ENCODE measurements around the gene CDH26. TPM values are rescaled to one million over a fixed set of nuclear protein-coding genes. Genes with fewer than 3 reads are reported as not detected.

The CDH26 gene
- total RNA-seq, 4 donors from 2014 or later, result 0.27 to 0.41 (median 0.29) TPM; not detected in 1

- Histone ChIP-seq H3K27ac (peak overlapping the region; percentile 60 to 93 (median 78)), H3K27me3 (no peaks in the 10 kb centered on the region), H3K4me3 (no peak overlapping the region), H3K36me3 (no peaks in the 10 kb centered on the region), H3K9me3 (no peaks in the 10 kb centered on the region), H3K4me1 (peaks cover 58 to 62% of the 10 kb centered on the region in 2 donors)
- ATAC-seq (peak; percentile 63 to 78), DNase-seq (peak; percentile 77 to 86)
- in situ Hi-C loops (cut with MboI; ENCODE audit: low sequenced_read_pairs in 4 of 4), result loop anchor here in 2 of 4 donors (10.0 to 25.0 kb wide), 3 partner anchors 54 to 1052 kb away; no protein-coding TSS in a partner anchor
- intact Hi-C loops (cut with DNase I; ENCODE audit: low total_unique reads), result loop anchor here (10.0 kb wide), 1 partner anchor 144 kb away; no protein-coding TSS in a partner anchor
- TF ChIP-seq CTCF (IDR thresholded peaks at IDR 0.05 in 4 of 5, conservative IDR thresholded peaks at IDR 0.05 in 1 of 5) (no peak), POLR2A (IDR thresholded peaks at IDR 0.05) (no peak)
These were observed 102.4 kb downstream of the CDH26 start for GRCh38 chr20:60060593-60060992.

- intact Hi-C loops (cut with DNase I; ENCODE audit: low total_unique reads) (loop anchor here (10.0 kb wide), 1 partner anchor 142 kb away; no protein-coding TSS in a partner anchor), in situ Hi-C loops (cut with MboI; ENCODE audit: low sequenced_read_pairs in 4 of 4) (loop anchor here in 2 of 4 donors (10.0 to 25.0 kb wide), 3 partner anchors 52 to 1050 kb away; no protein-coding TSS in a partner anchor)
- no peaks in the 10 kb centered on the region for H3K9me3 ChIP-seq
- peak; percentile 11 to 20 for ATAC-seq
- no peaks in the 10 kb centered on the region for H3K36me3 ChIP-seq
- H3K4me3 ChIP-seq, result peak overlapping the region in 1 of 4 donors; percentile 11
- peak overlapping the region; percentile 58 to 93 (median 78) for H3K27ac ChIP-seq
- DNase-seq, result peak in 1 of 2 donors; percentile 43
- peaks cover 56 to 62% of the 10 kb centered on the region in 2 donors for H3K4me1 ChIP-seq
- H3K27me3 ChIP-seq, result no peaks in the 10 kb centered on the region
- TF ChIP-seq CTCF (IDR thresholded peaks at IDR 0.05 in 4 of 5, conservative IDR thresholded peaks at IDR 0.05 in 1 of 5) (no peak), POLR2A (IDR thresholded peaks at IDR 0.05) (no peak)
These were observed 104.3 kb downstream of the CDH26 start for GRCh38 chr20:60062431-60063047.

- Histone ChIP-seq H3K27me3 (no peaks in the 10 kb centered on the region), H3K9me3 (no peaks in the 10 kb centered on the region), H3K27ac (peak overlapping the region; percentile 58 to 93 (median 78)), H3K36me3 (no peaks in the 10 kb centered on the region), H3K4me1 (peaks cover 51 to 57% of the 10 kb centered on the region in 2 donors), H3K4me3 (peak overlapping the region in 1 of 4 donors; percentile 11)
- in situ Hi-C loops (cut with MboI; ENCODE audit: low sequenced_read_pairs in 4 of 4) (loop anchor here in 2 of 4 donors (10.0 to 25.0 kb wide), 3 partner anchors 52 to 1049 kb away; no protein-coding TSS in a partner anchor), intact Hi-C loops (cut with DNase I; ENCODE audit: low total_unique reads) (loop anchor here (10.0 kb wide), 1 partner anchor 142 kb away; no protein-coding TSS in a partner anchor)
- ATAC-seq, result peak; percentile 28 to 29
- TF ChIP-seq POLR2A (IDR thresholded peaks at IDR 0.05) (no peak), CTCF (IDR thresholded peaks at IDR 0.05 in 4 of 5, conservative IDR thresholded peaks at IDR 0.05 in 1 of 5) (no peak)
- DNase-seq, result peak in 1 of 2 donors; percentile 35
These were observed 104.8 kb downstream of the CDH26 start for GRCh38 chr20:60063048-60063451.

- DNase-seq, result no peak
- Histone ChIP-seq H3K27ac (peak overlapping the region in 3 of 4 donors; percentile 64 to 93 (median 93)), H3K4me1 (peaks cover 43 to 49% of the 10 kb centered on the region in 2 donors), H3K27me3 (no peaks in the 10 kb centered on the region), H3K9me3 (no peaks in the 10 kb centered on the region), H3K4me3 (no peak overlapping the region), H3K36me3 (no peaks in the 10 kb centered on the region)
- no peak for TF ChIP-seq CTCF (IDR thresholded peaks at IDR 0.05 in 4 of 5, conservative IDR thresholded peaks at IDR 0.05 in 1 of 5)
- no peak for TF ChIP-seq POLR2A (IDR thresholded peaks at IDR 0.05)
- in situ Hi-C loops (cut with MboI; ENCODE audit: low sequenced_read_pairs in 4 of 4) (loop anchor here in 2 of 4 donors (10.0 to 25.0 kb wide), 3 partner anchors 51 to 1048 kb away; no protein-coding TSS in a partner anchor), intact Hi-C loops (cut with DNase I; ENCODE audit: low total_unique reads) (loop anchor here (10.0 kb wide), 1 partner anchor 141 kb away; no protein-coding TSS in a partner anchor)
- no peak for ATAC-seq
These were observed 105.6 kb downstream of the CDH26 start for GRCh38 chr20:60063739-60064380.

Other genes starting within 250 kb of the CDH26 start
- under 1 TPM; 0.10 to 0.78 (median 0.39) TPM for gene SYCP2, start 24.8 kb upstream of the CDH26 start, total RNA-seq
- gene PPP1R3D, start 18.1 kb upstream of the CDH26 start, total RNA-seq, result 10 to 100 TPM in 2 of 4 donors, 1 to 10 TPM in 2; 4.1 to 12.0 (median 10.8) TPM
- 1 to 10 TPM; 2.8 to 6.9 (median 6.4) TPM for gene FAM217B, start 18.0 kb upstream of the CDH26 start, total RNA-seq